ENCODE measurements around the gene TXNRD1.

GRCh38 chr12:104358353-104359003 lies 142.9 kb downstream of the TXNRD1 start:
- TF ChIP-seq POLR2AphosphoS5 (IDR thresholded peaks at IDR 0.05; ENCODE audit: low read depth, low read length) = no peak
- no peak for TF ChIP-seq REST (IDR thresholded peaks at IDR 0.05; ENCODE audit: insufficient read depth in 1 of 2, low read depth in 2 of 2, low read length in 2 of 2)

Data from PFSK-1 (cell line).